ENCODE data around the gene ZGPAT. TPM values are rescaled to one million over a fixed set of nuclear protein-coding genes. Genes with fewer than 3 reads are reported as not detected.

ZGPAT gene
- total and polyA plus RNA-seq, 10 of the 15 experiments (the other 5 are each of a cell fraction or from before 2014, with no cell fraction given), result 0.58 to 52.9 (median 18.0) TPM

GRCh38 chr20:63661108-63661507 lies 46.7 kb upstream of the ZGPAT start (continued):
- TF ChIP-seq SMAD1 (IDR thresholded peaks at IDR 0.05; ENCODE audit: low read depth, partially characterized antibody), result no peak

- ChIA-PET POLR2A (no interaction called here), RAD21 (ENCODE audit: unreplicated experiment) (no interaction called here), SMC1A (ENCODE audit: uncharacterized antibody, unreplicated experiment) (interaction anchor here (0.7 kb wide), 1 partner anchor 46 kb away, joined by 3 read pairs; no protein-coding TSS in a partner anchor), CTCF (no interaction called here)
- Histone ChIP-seq H3K27me3 (replicated peaks in 1 of 2; ENCODE audit: control insufficient read depth in 2 of 2, insufficient read depth in 2 of 2, low read length in 1 of 2) (no peaks in the 10 kb centered on the region), H2AFZ (ENCODE audit: control insufficient read depth, low read depth, low read length) (no peak overlapping the region), H3K27ac (ENCODE audit: control insufficient read depth, insufficient read depth) (no peak overlapping the region), H3K9me3 (replicated peaks; ENCODE audit: control insufficient read depth, insufficient read depth, low read length) (no peaks in the 10 kb centered on the region), H3K9ac (ENCODE audit: control insufficient read depth, insufficient read depth, low read length) (no peak overlapping the region), H3K79me2 (ENCODE audit: control insufficient read depth, insufficient read depth, low read length) (peaks cover 10% of the 10 kb centered on the region), H3K4me1 (ENCODE audit: control insufficient read depth, insufficient read depth, low read length) (peaks cover 8% of the 10 kb centered on the region), H3K36me3 (ENCODE audit: control insufficient read depth in 2 of 2, insufficient read depth in 2 of 2, low read length in 1 of 2) (peaks cover 0 to 10% of the 10 kb centered on the region in 2 experiments; a peak in 2 of 4 replicates), H4K20me1 (ENCODE audit: control insufficient read depth, insufficient read depth) (no peaks in the 10 kb centered on the region), H3K4me2 (ENCODE audit: control insufficient read depth, insufficient read depth) (no peak overlapping the region), H3K4me3 (no peak overlapping the region)
- no peak for FAIRE-seq
- in situ Hi-C loops (cut with MboI) (no loop called here), intact Hi-C loops (cut with micrococcal nuclease; ENCODE audit: unreplicated experiment) (no loop called here)
- no peak for TF ChIP-seq PBX3 (IDR thresholded peaks at IDR 0.05; ENCODE audit: insufficient replicate concordance, low read depth, low read length)
- no peak for TF ChIP-seq ZNF207 (IDR thresholded peaks at IDR 0.05; ENCODE audit: borderline replicate concordance)
- TF ChIP-seq EGR1 (IDR thresholded peaks at IDR 0.05; ENCODE audit: borderline replicate concordance in 1 of 2, low read depth in 2 of 2, low read length in 2 of 2), result no peak
- no peak for TF ChIP-seq RFX5 (IDR thresholded peaks at IDR 0.05; ENCODE audit: low read depth, low read length)
- no peak for TF ChIP-seq ASH2L (IDR thresholded peaks at IDR 0.05; ENCODE audit: borderline replicate concordance, low read depth)
- TF ChIP-seq CHD4 (IDR thresholded peaks at IDR 0.05), result no peak
- TF ChIP-seq LARP7 (IDR thresholded peaks at IDR 0.05), result no peak
- TF ChIP-seq SIX5 (IDR thresholded peaks at IDR 0.05; ENCODE audit: low read depth, low read length, severe bottlenecking), result no peak
- TF ChIP-seq YY1 (IDR thresholded peaks at IDR 0.05; ENCODE audit: low read depth, low read length), result no peak
- no peak for TF ChIP-seq IRF4 (IDR thresholded peaks at IDR 0.05; ENCODE audit: low read depth, low read length)
- TF ChIP-seq POU2F2 (IDR thresholded peaks at IDR 0.05; ENCODE audit: borderline replicate concordance, low read depth, low read length), result no peak
- TF ChIP-seq ZNF384 (IDR thresholded peaks at IDR 0.05; ENCODE audit: borderline replicate concordance, low read depth, low read length), result no peak
- no peak for TF ChIP-seq ZBED1 (IDR thresholded peaks at IDR 0.05; ENCODE audit: borderline replicate concordance)
- TF ChIP-seq PAX5 (IDR thresholded peaks at IDR 0.05; ENCODE audit: borderline replicate concordance, low read depth, low read length), result no peak
- BruUV-seq (replicated peaks), result no TSS peak
- no peak for ATAC-seq
- WGBS (ENCODE audit: insufficient coverage, insufficient replicate concordance, low lambda C conversion rate, missing lambda C conversion rate), result 91% methylated on average over 32 of the region's 33 CpGs
- no peak for DNase-seq (ENCODE audit: low read depth, low spot score)
Observed at GRCh38 chr20:63661959-63662812, 45.7 kb upstream of the ZGPAT start.

All from GM12878 (cell line).